Upper lobe of left lung (tissue), 4 donors: ENCODE results near the gene CHRNG.

Experiments used
- EP300 ChIP-seq, 4 donors: sonication (generic); formaldehyde crosslinking; IDR thresholded peaks; one replicate each; pipeline ENCODE4 v1.5.1; 2017; ENCODE audit warnings: antibody characterized with exemption in 4 of 4, control low read depth in 2 of 4
- POLR2A ChIP-seq, 4 donors: fragments of 450-650 bp; IDR thresholded peaks; one replicate each; pipeline ENCODE4 v1.5.1; 2016 to 2017; ENCODE audit warnings: antibody characterized with exemption in 4 of 4, mild to moderate bottlenecking in 2 of 4
- TF ChIP-seq, protein P1 (sequence below), 6 experiments: fragments of 450-650 bp in 4 of 6; fragments of 200-600 bp in 2 of 6; sonication (generic) in 2 of 6; IDR thresholded peaks; one replicate each; pipeline ENCODE4 v1.5.1; 2016 to 2019; ENCODE audit warnings: antibody characterized with exemption in 6 of 6

- TF ChIP-seq, protein P1, sequence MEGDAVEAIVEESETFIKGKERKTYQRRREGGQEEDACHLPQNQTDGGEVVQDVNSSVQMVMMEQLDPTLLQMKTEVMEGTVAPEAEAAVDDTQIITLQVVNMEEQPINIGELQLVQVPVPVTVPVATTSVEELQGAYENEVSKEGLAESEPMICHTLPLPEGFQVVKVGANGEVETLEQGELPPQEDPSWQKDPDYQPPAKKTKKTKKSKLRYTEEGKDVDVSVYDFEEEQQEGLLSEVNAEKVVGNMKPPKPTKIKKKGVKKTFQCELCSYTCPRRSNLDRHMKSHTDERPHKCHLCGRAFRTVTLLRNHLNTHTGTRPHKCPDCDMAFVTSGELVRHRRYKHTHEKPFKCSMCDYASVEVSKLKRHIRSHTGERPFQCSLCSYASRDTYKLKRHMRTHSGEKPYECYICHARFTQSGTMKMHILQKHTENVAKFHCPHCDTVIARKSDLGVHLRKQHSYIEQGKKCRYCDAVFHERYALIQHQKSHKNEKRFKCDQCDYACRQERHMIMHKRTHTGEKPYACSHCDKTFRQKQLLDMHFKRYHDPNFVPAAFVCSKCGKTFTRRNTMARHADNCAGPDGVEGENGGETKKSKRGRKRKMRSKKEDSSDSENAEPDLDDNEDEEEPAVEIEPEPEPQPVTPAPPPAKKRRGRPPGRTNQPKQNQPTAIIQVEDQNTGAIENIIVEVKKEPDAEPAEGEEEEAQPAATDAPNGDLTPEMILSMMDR (IDR thresholded peaks at IDR 0.05), result no peak
- no peak for TF ChIP-seq POLR2A (IDR thresholded peaks at IDR 0.05)
- TF ChIP-seq EP300 (IDR thresholded peaks at IDR 0.05), result no peak
Measured at GRCh38 chr2:232503809-232504323, 35.6 kb upstream of the CHRNG start.
